NCI-H1105 treated with DMSO at 0.1 percent for 48 hours (cell line): ENCODE data around the gene HDAC11.
"Not testable (repeated sequence)": the region's sequence is repeated elsewhere in the genome, so short reads cannot be mapped to it uniquely, and the experiment has no call there.

Experiments used
- DNase-seq: peaks from one replicate; lab custom pipeline; 2025; lab: John Stamatoyannopoulos, UW

HDAC11 gene

GRCh38 chr3:13507570-13508339, 27.6 kb downstream of the HDAC11 start:
- DNase-seq: no peak

GRCh38 chr3:13508496-13508895, 28.4 kb downstream of the HDAC11 start:
- DNase-seq: no peak

- no peak for DNase-seq
Observed at GRCh38 chr3:13509059-13509815, 29.1 kb downstream of the HDAC11 start.

- DNase-seq: no peak
Observed at GRCh38 chr3:13509816-13510192, 29.7 kb downstream of the HDAC11 start.

- no peak for DNase-seq
Observed at GRCh38 chr3:13512451-13512850, 32.3 kb downstream of the HDAC11 start.

GRCh38 chr3:13513051-13513912, 33.2 kb downstream of the HDAC11 start:
- no peak for DNase-seq

- DNase-seq: no peak
Observed at GRCh38 chr3:13513913-13514517, 33.9 kb downstream of the HDAC11 start.

- DNase-seq: no peak
Observed at GRCh38 chr3:13514639-13515435, 34.7 kb downstream of the HDAC11 start.

- no peak for DNase-seq
Observed at GRCh38 chr3:13515786-13516759, 36.0 kb downstream of the HDAC11 start.

GRCh38 chr3:13516760-13517135, 36.6 kb downstream of the HDAC11 start:
- DNase-seq: no peak

- DNase-seq: no peak
Observed at GRCh38 chr3:13517253-13517977, 37.3 kb downstream of the HDAC11 start.

- DNase-seq: no peak
Observed at GRCh38 chr3:13518516-13518953, 38.4 kb downstream of the HDAC11 start.

GRCh38 chr3:13519006-13519791, 39.1 kb downstream of the HDAC11 start:
- no peak for DNase-seq

GRCh38 chr3:13520326-13520880, 40.3 kb downstream of the HDAC11 start:
- DNase-seq: no peak

- DNase-seq: no peak
Observed at GRCh38 chr3:13521309-13521708, 41.2 kb downstream of the HDAC11 start.

- DNase-seq: not testable (repeated sequence)
Observed at GRCh38 chr3:13521749-13522148, 41.6 kb downstream of the HDAC11 start.

GRCh38 chr3:13522236-13522635, 42.1 kb downstream of the HDAC11 start:
- no peak for DNase-seq

- no peak for DNase-seq
Observed at GRCh38 chr3:13524979-13525669, 45.0 kb downstream of the HDAC11 start.
